ENCODE measurements around the gene WDR17.

DNA sequence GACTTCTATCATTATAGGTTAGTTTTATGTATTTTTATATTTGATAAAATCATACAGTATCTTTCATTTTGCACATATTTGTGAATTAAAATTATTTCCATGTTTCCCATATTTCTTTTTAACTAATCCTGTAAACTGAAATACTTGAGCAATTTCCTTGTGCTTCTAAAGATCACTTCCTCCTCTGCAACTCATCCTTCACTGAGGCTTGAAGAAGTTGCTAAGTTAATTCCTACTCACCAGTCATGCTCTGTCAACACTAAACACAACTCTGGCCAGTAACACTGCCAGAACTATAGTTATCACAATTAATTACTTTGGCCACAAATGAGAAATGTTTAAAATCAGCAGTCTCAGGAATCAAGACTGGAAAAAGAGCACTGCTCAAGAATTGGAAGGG lies 123.0 kb downstream of the WDR17 start:
- TF ChIP-seq, protein P1, sequence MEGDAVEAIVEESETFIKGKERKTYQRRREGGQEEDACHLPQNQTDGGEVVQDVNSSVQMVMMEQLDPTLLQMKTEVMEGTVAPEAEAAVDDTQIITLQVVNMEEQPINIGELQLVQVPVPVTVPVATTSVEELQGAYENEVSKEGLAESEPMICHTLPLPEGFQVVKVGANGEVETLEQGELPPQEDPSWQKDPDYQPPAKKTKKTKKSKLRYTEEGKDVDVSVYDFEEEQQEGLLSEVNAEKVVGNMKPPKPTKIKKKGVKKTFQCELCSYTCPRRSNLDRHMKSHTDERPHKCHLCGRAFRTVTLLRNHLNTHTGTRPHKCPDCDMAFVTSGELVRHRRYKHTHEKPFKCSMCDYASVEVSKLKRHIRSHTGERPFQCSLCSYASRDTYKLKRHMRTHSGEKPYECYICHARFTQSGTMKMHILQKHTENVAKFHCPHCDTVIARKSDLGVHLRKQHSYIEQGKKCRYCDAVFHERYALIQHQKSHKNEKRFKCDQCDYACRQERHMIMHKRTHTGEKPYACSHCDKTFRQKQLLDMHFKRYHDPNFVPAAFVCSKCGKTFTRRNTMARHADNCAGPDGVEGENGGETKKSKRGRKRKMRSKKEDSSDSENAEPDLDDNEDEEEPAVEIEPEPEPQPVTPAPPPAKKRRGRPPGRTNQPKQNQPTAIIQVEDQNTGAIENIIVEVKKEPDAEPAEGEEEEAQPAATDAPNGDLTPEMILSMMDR (IDR thresholded peaks at IDR 0.05): no peak
- TF ChIP-seq EZH2 (IDR thresholded peaks at IDR 0.05; ENCODE audit: borderline replicate concordance, insufficient read depth, low read depth, low read length, poor library complexity, severe bottlenecking): no peak

Data from B cell (primary cell).